GM19452 (cell line): ENCODE data around the gene HS3ST5.
"Not testable (repeated sequence)": the region's sequence is repeated elsewhere in the genome, so short reads cannot be mapped to it uniquely, and the experiment has no call there.

Experiments used
- ATAC-seq: cut with Tn5 transposase; IDR thresholded peaks from one replicate; pipeline ENCODE4 v1.9.1; 2021; ENCODE audit not compliant: unreplicated experiment

HS3ST5 gene

DNA sequence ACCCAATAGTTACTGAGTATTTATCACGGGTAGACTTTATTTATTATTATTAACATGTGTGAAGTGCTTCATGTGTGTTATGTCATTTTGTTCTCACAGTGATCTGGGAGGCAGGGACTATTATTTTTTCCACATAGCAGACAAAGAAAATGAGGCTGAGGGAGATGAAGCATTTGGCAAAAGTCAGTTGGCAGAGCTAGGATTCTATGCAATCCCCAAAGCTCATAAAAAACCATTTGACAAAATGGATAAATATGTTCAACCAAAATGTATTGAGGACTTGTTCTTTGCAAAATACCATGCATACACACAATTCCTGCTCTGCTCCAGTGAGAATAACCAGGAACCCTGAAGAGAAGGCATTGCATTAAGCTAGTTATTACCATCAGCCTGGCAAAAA lies 184.4 kb downstream of the HS3ST5 start:
- no peak for ATAC-seq

DNA sequence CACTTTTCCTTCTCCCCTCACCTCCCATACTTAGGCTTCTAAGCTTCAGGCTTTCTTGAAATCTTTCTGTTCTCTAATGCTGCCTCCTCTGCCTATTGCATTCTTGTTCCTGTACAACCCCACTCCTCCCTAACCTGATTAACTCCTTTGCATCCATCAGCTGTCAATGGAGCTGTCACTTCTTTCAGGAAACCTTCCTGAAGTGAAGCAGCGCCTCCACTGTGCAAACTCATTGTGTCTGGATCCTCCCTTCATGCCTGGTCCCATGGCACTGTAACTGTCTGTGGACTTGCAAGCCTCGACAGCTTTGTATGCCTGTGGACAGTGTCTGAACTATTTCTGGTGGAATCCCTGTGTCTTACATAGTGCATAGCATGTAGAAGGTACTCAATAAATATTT lies 185.0 kb downstream of the HS3ST5 start:
- no peak for ATAC-seq

DNA sequence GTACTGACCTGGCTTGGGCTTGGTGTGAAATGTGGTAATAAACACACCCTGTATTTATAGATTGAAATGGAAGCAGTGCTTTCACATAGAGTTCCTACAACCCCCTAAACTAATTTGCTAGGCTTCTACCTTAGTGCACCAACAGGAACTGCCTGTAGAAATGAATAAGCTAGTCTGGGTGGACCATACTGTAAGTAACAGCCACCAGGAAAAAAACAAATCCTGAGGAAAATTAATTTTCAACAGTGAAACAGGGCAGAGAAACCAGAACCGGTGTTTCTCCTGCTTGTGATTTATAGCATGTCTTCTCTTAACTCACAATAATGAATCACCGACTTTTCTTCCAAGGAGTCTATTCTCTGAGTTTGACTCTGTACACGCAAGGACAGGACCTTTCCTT lies 187.1 kb downstream of the HS3ST5 start:
- no peak for ATAC-seq

DNA sequence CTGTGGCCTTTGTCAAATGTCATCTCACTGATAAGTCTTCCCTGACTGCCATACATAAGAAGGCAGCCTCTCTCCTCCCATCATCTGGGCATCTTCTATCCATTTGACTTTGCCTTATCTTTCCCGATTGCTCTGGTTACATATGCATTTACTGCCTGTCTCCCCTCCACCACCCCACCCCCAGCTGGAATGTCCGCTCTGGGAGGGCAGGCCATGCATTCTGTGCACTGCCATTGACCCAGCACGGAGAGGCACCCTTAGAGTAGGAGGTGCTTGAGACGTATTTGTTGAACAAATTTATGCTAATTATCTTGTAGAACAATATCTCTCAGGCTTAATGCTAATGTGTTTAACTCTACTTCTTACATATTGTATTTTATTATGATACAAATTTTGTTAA lies 188.0 kb downstream of the HS3ST5 start:
- ATAC-seq = no peak

DNA sequence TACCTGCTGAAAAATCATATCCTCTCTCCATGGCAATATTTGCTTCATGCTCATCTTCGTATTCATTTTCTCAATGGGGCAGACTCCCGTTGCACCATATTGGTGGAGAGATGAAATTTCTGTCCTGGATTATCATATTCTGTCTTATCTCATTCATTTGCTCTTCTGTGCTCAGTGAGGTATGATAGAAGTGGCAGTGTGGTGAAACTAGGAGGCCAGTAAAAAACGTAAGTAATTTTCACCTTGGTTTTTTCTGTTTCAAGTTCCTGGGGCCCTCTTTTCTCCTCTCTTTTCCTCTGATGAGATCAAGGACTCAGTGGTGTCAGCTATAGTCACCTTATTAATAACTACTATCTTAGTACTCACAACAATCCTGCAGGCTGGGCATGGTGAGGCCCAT lies 189.4 kb downstream of the HS3ST5 start:
- ATAC-seq = no peak

DNA sequence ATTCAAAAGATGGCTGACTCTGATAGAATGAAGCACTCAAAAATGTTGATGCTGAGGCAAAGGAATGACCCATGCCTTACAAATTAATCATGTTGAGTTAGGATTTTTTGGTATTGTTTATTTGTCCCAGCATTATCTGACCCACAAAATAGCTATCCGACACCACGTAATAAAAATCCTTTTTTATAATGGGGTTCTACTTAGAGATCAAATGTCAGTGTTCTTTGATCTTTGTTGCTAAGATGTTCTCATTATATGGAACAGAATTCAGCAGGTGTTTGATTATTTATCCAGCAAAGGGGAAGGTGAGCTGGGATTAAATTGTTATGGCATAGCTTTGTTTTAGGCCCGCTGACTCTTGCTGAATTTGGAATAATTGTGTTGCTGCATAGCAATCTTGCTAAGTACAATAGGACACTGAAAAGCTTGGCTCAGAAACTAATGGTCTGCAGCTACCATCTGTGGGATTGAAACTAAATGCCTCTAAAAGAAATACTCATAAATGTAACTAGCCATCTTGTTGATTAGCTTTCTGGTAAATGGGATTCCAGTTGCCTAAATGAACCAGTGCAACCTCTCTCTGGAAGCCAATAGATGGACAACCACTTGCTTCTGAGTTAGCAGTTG lies 191.6 kb downstream of the HS3ST5 start:
- ATAC-seq = no peak

DNA sequence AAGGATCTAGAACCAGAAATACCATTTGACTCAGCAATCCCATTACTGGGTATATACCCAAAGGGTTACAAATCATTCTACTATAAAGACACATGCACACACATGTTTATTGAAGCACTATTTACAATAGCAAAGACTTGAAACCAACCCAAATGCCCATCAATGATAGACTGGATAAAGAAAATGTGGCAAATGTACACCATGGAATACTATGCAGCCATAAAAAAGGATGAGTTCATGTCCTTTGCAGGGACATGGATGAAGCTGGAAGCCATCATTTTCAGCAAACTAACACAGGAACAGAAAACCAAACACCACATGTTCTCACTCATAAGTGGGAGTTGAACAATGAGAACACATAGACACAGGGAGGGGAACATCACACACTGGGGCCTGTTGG lies 193.6 kb downstream of the HS3ST5 start:
- ATAC-seq = not testable (repeated sequence)

DNA sequence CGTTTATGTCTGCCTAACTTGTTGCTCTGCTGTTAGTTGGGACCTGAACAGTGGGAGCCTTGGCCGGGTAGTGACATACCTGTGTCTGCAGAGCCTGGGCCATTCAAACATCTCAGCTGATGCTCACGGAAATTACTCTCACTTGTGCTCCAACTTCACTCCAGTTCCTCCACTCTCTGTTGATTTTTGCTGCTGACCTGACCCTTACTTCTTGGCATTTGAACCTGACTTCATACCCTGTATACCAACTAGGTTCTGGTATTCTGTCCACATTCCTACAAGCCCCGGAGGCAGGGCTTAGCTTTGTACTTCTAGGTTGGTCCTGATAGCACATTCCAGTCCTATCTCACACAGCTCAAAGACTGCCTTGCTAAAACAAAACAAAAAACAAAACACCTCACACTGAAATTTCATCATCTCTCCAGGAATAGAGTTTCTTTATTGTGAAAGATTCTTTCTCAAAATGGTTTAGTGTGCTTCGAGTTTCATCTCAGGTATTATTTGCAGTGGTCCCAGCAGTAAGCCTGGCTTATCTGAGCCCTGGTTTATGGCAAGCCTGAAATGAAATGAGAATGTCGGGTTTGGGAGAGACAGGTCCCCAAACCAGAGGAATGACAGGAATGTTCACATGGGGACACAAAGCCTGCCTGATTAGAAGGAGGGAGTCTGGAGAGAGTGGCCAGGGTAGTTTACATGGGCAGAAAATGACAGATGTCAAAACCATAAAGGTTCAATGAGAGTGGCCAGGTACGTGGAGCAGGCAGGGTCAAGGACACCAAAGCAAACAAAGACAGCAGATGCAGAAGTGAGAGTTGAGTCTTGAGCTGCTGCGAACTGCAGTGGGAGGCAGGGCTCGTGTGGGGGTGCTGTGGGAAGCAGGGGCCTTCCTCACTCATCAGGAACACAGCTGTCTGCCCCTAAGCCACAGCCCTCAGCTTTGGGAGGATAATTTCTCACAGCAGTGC lies 197.7 kb downstream of the HS3ST5 start:
- ATAC-seq = no peak

DNA sequence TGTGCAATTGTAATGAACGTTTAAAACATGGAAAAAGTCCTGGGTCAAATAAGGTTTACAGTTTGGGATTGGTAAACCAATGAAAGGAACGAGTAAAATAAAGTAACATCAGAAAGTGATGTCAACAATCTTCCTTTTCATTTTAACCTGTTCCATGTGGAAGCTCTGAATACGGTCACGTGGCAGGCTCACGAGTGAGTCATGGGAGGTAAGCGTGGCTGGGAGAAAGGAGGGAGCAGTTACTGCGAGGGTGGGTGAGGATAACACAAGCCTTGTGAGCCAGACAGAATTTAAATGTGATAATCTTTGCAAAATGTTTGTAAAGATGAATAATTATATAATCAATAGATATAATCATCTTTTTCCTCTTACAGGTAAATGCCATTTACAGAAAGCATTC lies 200.6 kb downstream of the HS3ST5 start:
- ATAC-seq = no peak

DNA sequence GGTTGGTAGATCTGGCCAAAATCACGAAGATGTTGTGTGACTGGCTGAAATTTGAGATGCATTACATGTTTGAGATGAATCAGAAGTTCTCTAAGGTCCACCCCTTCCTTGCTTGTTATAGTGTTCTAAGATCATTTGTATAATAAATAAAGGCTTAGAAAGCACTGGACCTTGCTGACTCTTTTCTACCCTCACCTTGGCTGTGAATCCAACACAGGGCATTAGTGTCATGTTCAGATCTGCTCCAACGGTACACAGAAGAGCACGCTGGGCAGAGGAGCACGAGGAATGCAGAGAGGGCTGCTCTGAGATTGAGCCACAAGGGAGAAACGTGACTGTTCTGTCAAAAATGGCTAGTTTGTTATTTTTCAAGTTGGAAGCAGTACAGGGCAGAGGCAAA lies 202.4 kb downstream of the HS3ST5 start:
- ATAC-seq = no peak

DNA sequence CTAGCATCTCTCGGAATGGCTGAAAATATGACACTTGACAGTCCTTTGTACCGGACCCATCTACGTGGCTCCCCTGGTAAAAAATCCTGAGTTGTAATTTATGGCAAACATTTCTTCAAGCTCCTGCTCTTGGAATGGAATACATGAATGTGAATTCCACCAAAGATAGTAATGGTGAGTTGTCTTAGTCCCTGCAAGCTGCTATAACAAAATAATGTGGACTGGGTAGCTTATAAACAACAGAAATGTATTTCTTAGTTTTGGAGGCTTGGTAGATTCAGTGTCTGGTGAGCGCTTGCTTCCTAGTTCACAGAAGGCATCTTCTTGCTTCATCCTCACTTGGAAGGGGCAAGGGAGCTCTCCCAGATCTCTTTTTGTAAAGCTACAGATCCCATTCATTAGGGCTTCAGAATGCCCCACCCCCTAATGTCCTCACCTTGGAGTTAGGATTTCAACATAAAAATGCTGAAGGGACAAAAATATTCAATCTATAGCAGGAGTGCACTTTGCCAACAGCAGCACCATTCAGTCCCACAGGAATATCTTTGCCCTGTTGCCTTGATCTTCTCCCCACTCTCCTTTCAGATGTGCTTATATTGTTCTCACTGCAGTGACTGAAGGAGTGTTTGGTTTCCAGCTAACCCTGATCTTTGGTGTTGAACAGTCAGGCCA lies 204.1 kb downstream of the HS3ST5 start:
- ATAC-seq = no peak

DNA sequence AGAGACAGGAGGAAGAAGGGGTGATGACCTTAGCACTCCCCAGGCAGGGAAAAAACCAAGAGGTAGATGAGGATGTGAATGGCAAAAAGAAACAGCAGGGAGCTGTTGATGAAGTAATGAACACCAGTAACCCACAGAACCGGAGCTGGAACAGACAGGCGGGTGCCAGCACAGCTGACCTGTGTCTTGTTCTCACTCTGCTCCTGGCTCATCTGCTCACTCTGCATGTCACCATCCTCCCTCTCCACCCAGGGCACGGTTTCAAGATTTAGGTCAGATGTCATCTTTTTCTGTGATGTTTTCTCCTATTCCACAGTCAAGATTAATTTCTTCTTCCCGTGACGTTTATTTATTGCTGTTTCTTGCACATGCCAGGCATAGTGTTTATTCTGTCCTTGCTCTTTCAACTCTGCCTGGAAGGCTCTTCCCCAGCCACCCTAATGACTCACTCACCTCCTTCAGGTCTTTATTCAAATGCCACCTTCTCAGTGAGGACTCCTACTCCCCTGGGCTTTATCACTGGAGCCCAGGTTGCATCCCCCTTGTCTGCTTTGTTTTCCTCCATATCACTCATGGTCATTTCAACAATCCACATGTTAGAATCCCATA lies 207.4 kb downstream of the HS3ST5 start:
- no peak for ATAC-seq

DNA sequence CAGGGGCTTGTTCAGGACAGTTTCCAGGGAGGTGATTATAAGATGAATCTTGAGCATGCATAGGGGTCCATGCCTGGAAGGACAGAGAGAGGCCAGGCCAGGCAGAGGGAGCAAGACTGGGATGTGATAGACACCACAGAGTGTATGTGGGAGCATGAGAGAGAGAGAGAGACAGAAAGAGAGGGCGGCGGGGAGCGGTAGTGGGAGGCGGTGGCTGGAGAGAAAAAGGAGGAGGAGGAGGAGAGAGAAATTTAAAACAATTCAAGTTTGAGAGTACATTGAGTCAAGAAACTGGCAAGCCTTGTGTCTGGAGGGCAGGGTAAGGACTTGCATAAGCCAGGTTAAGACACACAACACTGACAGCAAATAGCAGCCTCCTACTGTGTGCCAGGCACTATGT lies 209.0 kb downstream of the HS3ST5 start:
- no peak for ATAC-seq

DNA sequence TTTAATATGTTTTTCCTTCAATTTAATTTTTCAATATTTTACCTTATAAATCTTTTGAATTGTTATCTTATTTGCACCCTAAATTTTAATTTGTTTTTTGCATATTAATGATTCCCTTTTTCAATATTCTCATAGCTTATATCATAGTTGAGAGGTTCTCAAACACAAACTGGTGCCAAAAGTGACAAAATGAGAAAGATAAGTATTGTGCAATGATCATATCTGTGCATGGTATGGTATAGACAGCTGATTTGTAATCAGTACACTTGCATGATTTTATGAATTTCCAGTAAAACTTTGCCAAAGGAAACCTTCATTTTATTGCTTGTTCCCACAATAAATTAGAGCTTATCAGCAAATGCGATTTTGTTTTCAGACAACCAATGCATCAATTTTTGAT lies 210.9 kb downstream of the HS3ST5 start:
- ATAC-seq = no peak

DNA sequence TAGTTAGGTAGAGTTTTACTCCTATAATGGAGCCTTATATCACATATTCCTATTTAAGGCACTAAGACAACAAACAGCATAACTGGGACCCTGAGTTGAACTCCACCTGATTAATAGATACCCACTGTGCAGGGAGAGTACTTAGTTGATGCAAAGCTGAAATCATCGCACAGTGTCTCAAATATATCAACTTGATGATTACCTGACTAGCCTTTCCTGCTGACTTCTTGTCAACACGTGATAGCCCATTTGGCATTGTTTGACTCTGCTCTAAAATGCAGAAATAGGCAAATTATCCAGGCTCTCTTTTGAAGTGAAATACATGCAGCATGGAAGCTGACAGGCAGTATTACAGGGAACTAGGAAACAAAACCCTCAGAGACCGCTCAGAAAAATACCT lies 217.2 kb downstream of the HS3ST5 start:
- no peak for ATAC-seq

DNA sequence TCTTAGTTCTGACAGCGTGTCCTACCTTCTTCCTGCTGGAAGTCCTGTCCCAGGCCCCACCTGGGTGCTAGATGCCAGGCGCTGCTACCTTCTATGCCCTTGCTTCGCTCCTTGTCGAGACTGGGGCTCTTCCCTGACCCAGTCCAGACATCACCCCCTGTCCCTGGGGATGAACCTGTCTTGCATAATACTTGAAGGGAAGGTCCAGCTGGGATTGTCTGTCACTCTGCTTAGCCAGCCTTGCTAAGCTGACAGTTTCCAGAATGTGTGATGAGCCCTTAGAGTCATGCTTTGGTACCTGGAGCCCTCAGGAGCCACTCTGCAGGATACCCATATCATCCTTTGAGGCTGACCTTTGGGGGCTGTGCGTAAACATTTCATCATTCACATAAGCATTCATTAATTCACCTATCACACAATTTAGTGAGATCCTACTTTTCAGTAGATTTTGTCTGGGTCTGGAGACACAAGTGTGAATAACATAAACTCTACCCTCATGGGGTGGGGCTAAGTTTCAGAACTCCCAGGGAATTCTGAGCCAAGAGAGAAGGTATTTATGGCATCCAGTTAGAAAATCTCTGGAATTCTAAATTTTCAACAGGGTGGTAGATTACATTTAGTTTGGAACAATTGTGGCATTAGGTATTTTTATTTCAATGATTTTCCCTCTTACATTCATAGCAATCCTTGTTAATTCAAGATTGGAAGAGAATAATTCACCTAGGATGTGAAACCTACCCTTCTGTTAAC lies 220.7 kb downstream of the HS3ST5 start:
- no peak for ATAC-seq

DNA sequence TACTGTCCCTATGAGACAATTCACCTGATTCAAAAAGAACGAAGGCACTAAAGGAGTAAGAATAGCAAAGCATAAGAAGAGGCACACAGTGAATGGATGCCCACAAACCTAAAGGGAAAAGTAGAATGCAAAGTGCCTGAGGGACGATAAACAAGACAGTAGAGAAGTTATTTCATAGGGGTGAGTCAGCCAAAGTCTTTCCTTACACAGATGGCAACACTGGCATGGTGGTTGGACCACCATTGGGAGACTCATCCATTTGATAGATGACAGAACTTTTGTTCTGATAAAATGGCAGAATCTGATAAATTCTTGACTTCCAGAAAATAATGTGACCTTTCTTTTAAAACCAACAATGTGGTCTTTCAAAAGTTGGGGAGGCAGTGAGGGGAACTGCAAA lies 223.8 kb downstream of the HS3ST5 start:
- ATAC-seq = no peak

DNA sequence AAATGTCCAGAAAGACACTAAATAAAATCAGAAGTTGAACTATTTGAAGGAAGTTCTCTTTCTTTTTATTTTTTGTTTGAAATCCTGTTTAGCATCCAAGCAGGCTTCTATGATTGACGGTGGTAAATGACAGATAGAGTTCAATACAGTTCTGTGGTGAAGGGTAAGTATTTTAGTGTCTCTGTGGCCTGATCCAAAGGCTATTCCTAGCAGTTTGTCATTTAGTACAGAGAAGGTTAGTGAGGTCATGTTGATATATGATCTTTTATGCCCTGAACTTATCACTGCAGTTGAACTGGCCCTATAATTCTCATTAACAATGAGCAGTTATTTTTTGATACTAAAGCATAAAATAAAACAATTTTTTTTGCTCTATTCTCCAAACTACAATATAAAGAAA lies 227.2 kb downstream of the HS3ST5 start:
- ATAC-seq = no peak

DNA sequence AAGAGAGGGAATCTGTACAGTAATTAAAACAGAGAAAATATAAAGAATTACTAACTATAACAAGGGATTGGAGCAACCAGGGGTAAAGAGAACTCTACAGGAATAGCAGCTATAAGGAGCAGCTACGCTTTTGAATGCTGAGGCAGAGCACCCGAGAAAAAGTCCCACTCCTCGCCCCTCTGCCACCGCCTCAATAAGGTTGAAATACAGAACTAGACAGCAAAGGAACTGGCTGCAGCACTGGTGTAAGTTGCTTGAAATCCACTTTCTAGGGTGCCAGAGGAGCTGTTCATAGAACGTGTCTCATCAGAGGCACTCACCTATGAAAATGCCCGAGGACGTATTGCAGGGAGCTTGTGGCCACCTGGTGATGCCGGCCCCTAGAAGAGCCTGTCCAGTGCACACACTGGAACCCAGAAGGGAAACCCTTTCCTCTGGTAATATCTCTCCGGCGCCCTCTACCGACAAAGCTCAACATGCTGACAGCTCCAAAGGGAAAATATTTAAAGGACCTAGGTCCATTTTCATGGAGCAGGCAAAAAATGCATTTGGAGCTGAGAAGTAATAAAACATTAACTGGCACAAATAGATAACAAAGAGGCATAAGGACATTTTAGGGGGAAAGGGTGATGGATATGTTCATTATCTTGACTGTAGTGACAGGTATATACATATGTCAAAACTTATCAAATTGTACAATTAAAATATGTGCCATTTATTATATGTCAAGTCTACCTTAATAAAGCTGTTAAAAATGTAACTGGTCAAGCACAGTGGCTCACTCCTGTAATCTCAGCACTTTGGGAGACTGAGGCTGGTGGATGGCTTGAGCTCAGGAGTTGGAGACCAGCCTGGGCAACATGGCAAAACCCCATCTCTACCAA lies 234.5 kb downstream of the HS3ST5 start:
- ATAC-seq = peak; percentile 66

DNA sequence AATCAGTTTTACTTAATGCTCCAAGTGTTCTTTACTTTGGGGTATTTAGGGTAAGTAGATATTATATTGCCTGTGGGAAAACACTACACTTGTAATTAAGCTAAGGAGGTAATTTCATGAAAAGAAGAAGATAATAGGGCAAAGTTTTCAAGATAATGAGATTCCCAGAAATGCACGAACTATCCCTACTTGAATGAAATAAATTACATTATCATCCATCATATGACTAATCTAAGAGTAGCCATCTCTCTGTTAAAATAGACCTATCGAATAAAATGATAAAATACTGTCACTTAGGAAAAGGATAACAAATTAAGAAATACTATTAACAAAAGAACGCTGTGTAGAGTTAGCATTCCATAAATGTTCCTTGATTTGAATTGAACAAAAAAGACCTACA lies 236.8 kb downstream of the HS3ST5 start:
- no peak for ATAC-seq
